ENCODE data around the gene SLC11A2. TPM values are rescaled to one million over a fixed set of nuclear protein-coding genes. Genes with fewer than 3 reads are reported as not detected.
A peak's percentile ranks its signal among the peaks of the same experiment; 100 is the strongest.

Gene SLC11A2
- total and polyA plus RNA-seq, 2 of the 8 experiments (the other 6 are each of a cell fraction or from before 2014, with no cell fraction given): 55.0 to 61.5 TPM

DNA sequence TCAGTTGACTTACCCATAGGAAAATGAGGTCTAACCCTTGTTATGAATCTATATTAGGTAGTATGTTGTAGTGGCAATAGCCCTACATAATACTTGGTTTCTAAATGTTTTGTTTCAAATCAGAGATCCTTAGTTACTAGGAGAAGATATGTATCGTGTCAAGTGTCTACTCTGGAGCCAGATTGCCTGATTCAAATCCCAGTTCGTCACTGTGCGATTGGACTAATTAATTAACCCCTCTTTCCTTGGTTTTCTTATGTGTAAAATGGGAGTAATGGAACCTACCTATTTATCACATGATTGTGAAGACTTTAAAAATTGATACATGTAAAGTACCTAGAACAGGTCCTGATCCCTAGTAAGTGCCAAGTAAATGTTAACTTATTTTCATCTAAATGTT is 23.3 kb upstream of the SLC11A2 start:
- peaks cover 0 to 15% of the 10 kb centered on the region in 2 experiments; a peak in 1 of 4 replicates for H3K79me2 ChIP-seq (ENCODE audit: control insufficient read depth in 1 of 2, insufficient read depth in 2 of 2, low read length in 2 of 2)
- H3K23me2 ChIP-seq (ENCODE audit: low read depth, low read length): peaks cover 7% of the 10 kb centered on the region
- no peak overlapping the region for H4K5ac ChIP-seq (ENCODE audit: insufficient read length, low read depth, low read length)
- no peak overlapping the region for H3K4ac ChIP-seq (replicated peaks; ENCODE audit: insufficient read length, low read depth, low read length)
- no peak overlapping the region for H2AK5ac ChIP-seq (ENCODE audit: low read depth, low read length)
- FAIRE-seq: no peak
- H3K18ac ChIP-seq (ENCODE audit: extremely low read depth, low read length): no peak overlapping the region
- H3K27me3 ChIP-seq (replicated peaks in 1 of 4; ENCODE audit: control insufficient read depth in 3 of 4, extremely low read depth in 1 of 4, insufficient read depth in 3 of 4, low read length in 3 of 4): no peaks in the 10 kb centered on the region
- no peak overlapping the region for H3K27ac ChIP-seq (ENCODE audit: low read depth, low read length)
- H3K79me1 ChIP-seq (ENCODE audit: low read depth, low read length): peaks cover 2% of the 10 kb centered on the region; the same call in 1 of the 2 replicates
- H2BK20ac ChIP-seq (ENCODE audit: low read length): no peak overlapping the region
- H4K91ac ChIP-seq (replicated peaks; ENCODE audit: insufficient read length, low read length): no peak overlapping the region
- ChIA-PET POLR2A (ENCODE audit: partially characterized antibody) (interaction anchor here (0.6 to 2.4 kb wide), 5 partner anchors 23 to 155 kb away, joined by 3 to 10 read pairs (median 5); partner anchors contain the start of genes CSRNP2 and SLC11A2), CTCF (ENCODE audit: partially characterized antibody) (interaction anchor here (0.6 kb wide), 1 partner anchor 1108 kb away, joined by 3 read pairs; no protein-coding TSS in a partner anchor)
- H3K36me3 ChIP-seq (ENCODE audit: control insufficient read depth in 2 of 4, insufficient read depth in 4 of 4, low read length in 3 of 4): peaks cover 6 to 19% (median 12%) of the 10 kb centered on the region in 4 experiments; a peak in 6 of 8 replicates
- H3K4me1 ChIP-seq (replicated peaks in 1 of 4; ENCODE audit: control insufficient read depth in 3 of 4, insufficient read depth in 4 of 4, low read length in 3 of 4): peaks cover 0 to 4% (median 1%) of the 10 kb centered on the region in 4 experiments; a peak in 3 of 7 replicates
- H3K4me2 ChIP-seq (ENCODE audit: insufficient read depth in 1 of 2, low read depth in 2 of 2, low read length in 2 of 2): peak overlapping the region; percentile 81 to 96; a peak in 2 of 4 replicates
- H2AFZ ChIP-seq (ENCODE audit: low read length): no peak overlapping the region
- DNase-seq (ENCODE audit: low read depth in 1 of 2, low spot score in 2 of 2): no peak
- peak overlapping the region in 2 of 4 experiments; percentile 53 to 76; a peak in 3 of 8 replicates for H3K4me3 ChIP-seq (ENCODE audit: extremely low read depth in 1 of 4, insufficient read depth in 2 of 4, low read depth in 3 of 4, low read length in 4 of 4)
- H2BK15ac ChIP-seq (ENCODE audit: low read length): no peak overlapping the region
- H4K8ac ChIP-seq (ENCODE audit: extremely low read depth, insufficient read depth, low read length): no peak overlapping the region
- peaks cover 0 to 3% of the 10 kb centered on the region in 2 experiments for H4K20me1 ChIP-seq (replicated peaks in 1 of 2; ENCODE audit: control insufficient read depth in 1 of 2, insufficient read depth in 2 of 2, low read length in 2 of 2)
- no peak overlapping the region for H3K23ac ChIP-seq (ENCODE audit: insufficient read length)
- TF ChIP-seq TAF1 (IDR thresholded peaks at IDR 0.05; ENCODE audit: low read depth, low read length) (no peak), SP2 (IDR thresholded peaks at IDR 0.05; ENCODE audit: low read length) (no peak), SIRT6 (IDR thresholded peaks at IDR 0.05; ENCODE audit: low read length) (no peak), POLR2A (IDR thresholded peaks at IDR 0.05; ENCODE audit: control extremely low read depth in 1 of 2, low read depth in 2 of 2, low read length in 2 of 2) (no peak), KDM1A (IDR thresholded peaks at IDR 0.05; ENCODE audit: borderline replicate concordance, low read length) (no peak), SAP30 (IDR thresholded peaks at IDR 0.05; ENCODE audit: insufficient read depth, insufficient replicate concordance, low read length) (no peak), JUND (IDR thresholded peaks at IDR 0.05; ENCODE audit: low read length) (no peak), PHF8 (conservative IDR thresholded peaks at IDR 0.05; ENCODE audit: low read depth, low read length) (no peak), KDM4A (IDR thresholded peaks at IDR 0.05; ENCODE audit: low read depth, low read length, severe bottlenecking) (no peak), SRF (IDR thresholded peaks at IDR 0.05; ENCODE audit: low read depth, low read length) (no peak), GABPA (IDR thresholded peaks at IDR 0.05; ENCODE audit: borderline replicate concordance, insufficient read depth, low read length) (no peak)
- TF ChIP-seq, protein P1, sequence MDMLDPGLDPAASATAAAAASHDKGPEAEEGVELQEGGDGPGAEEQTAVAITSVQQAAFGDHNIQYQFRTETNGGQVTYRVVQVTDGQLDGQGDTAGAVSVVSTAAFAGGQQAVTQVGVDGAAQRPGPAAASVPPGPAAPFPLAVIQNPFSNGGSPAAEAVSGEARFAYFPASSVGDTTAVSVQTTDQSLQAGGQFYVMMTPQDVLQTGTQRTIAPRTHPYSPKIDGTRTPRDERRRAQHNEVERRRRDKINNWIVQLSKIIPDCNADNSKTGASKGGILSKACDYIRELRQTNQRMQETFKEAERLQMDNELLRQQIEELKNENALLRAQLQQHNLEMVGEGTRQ (IDR thresholded peaks at IDR 0.05; ENCODE audit: low read length): no peak
- 93% methylated on average over 3 of the region's 3 CpGs; no CpG with 5 or more reads in 1 of the 2 experiments for WGBS, 2 experiments (ENCODE audit: extremely low coverage in 1 of 2, insufficient coverage in 1 of 2, insufficient read length in 1 of 2, insufficient replicate concordance in 2 of 2, low coverage in 1 of 2, low lambda C conversion rate in 2 of 2, missing lambda C conversion rate in 1 of 2)
- H2BK12ac ChIP-seq (ENCODE audit: low read depth, low read length): no peak overlapping the region
- no peak overlapping the region for H2BK5ac ChIP-seq (ENCODE audit: low read depth, low read length)
- no peak overlapping the region for H3K14ac ChIP-seq (ENCODE audit: insufficient read length)
- no peak overlapping the region for H3K56ac ChIP-seq (replicated peaks; ENCODE audit: insufficient read length, low read depth, low read length)
- H2BK120ac ChIP-seq (replicated peaks; ENCODE audit: low read depth, low read length): no peak overlapping the region
- no peak overlapping the region for H3K9ac ChIP-seq (replicated peaks in 1 of 4; ENCODE audit: extremely low read depth in 1 of 4, low read depth in 3 of 4, low read length in 3 of 4)
- no peaks in the 10 kb centered on the region for H3K9me3 ChIP-seq (ENCODE audit: insufficient read depth in 2 of 2, low read depth in 1 of 2, low read length in 1 of 2)

Data from H1 (cell line).